Activated naive CD8-positive, alpha-beta T cell treated with anti-CD3 and anti-CD28 coated beads, Interleukin-2, amount 50 U/mL, for 16 hours (primary cell): Measurements from ENCODE around the gene ATP8B1.

ENCODE experiments used
- DNase-seq: peaks from one replicate; pipeline ENCODE4 v3.0.0-alpha.2; 2020; ENCODE audit warnings: low read depth, low spot score

ATP8B1 gene

GRCh38 chr18:57792631-57793301, 10.3 kb downstream of the ATP8B1 start:
- no peak for DNase-seq

GRCh38 chr18:57791911-57792310, 11.2 kb downstream of the ATP8B1 start:
- no peak for DNase-seq

GRCh38 chr18:57791192-57791591, 11.9 kb downstream of the ATP8B1 start:
- no peak for DNase-seq

GRCh38 chr18:57790316-57790715, 12.8 kb downstream of the ATP8B1 start:
- no peak for DNase-seq

GRCh38 chr18:57789759-57790158, 13.4 kb downstream of the ATP8B1 start:
- DNase-seq: no peak

- no peak for DNase-seq
Measured at GRCh38 chr18:57789090-57789489, 14.0 kb downstream of the ATP8B1 start.

- DNase-seq: no peak
Measured at GRCh38 chr18:57787068-57787685, 15.9 kb downstream of the ATP8B1 start.

GRCh38 chr18:57785751-57786437, 17.2 kb downstream of the ATP8B1 start:
- no peak for DNase-seq

- no peak for DNase-seq
Measured at GRCh38 chr18:57784801-57785114, 18.4 kb downstream of the ATP8B1 start.

- no peak for DNase-seq
Measured at GRCh38 chr18:57784034-57784800, 18.9 kb downstream of the ATP8B1 start.

GRCh38 chr18:57782049-57782448, 21.1 kb downstream of the ATP8B1 start:
- no peak for DNase-seq

GRCh38 chr18:57780706-57781347, 22.3 kb downstream of the ATP8B1 start:
- no peak for DNase-seq

GRCh38 chr18:57780318-57780705, 22.8 kb downstream of the ATP8B1 start:
- no peak for DNase-seq

- DNase-seq: no peak
Measured at GRCh38 chr18:57776767-57777166, 26.3 kb downstream of the ATP8B1 start.

GRCh38 chr18:57776354-57776753, 26.8 kb downstream of the ATP8B1 start:
- DNase-seq: peak; percentile 2

GRCh38 chr18:57775937-57776336, 27.2 kb downstream of the ATP8B1 start:
- no peak for DNase-seq

GRCh38 chr18:57772387-57772799, 30.7 kb downstream of the ATP8B1 start:
- no peak for DNase-seq

- DNase-seq: no peak
Measured at GRCh38 chr18:57771626-57772025, 31.5 kb downstream of the ATP8B1 start.

- DNase-seq: no peak
Measured at GRCh38 chr18:57771193-57771592, 31.9 kb downstream of the ATP8B1 start.

- no peak for DNase-seq
Measured at GRCh38 chr18:57768537-57769326, 34.4 kb downstream of the ATP8B1 start.
